GM18505 (cell line): ENCODE data around the gene KIRREL3.

Experiments
- ATAC-seq: cut with Tn5 transposase; IDR thresholded peaks from one replicate; pipeline ENCODE4 v1.9.1; 2021; ENCODE audit not compliant: unreplicated experiment
- POLR2A ChIP-seq: IDR thresholded peaks from 4 replicates; pipeline ENCODE4 v1.6.1; 2011; ENCODE audit warnings: borderline replicate concordance; ENCODE audit not compliant: insufficient read depth, insufficient read length; ENCODE audit errors: extremely low read depth

KIRREL3 gene

DNA sequence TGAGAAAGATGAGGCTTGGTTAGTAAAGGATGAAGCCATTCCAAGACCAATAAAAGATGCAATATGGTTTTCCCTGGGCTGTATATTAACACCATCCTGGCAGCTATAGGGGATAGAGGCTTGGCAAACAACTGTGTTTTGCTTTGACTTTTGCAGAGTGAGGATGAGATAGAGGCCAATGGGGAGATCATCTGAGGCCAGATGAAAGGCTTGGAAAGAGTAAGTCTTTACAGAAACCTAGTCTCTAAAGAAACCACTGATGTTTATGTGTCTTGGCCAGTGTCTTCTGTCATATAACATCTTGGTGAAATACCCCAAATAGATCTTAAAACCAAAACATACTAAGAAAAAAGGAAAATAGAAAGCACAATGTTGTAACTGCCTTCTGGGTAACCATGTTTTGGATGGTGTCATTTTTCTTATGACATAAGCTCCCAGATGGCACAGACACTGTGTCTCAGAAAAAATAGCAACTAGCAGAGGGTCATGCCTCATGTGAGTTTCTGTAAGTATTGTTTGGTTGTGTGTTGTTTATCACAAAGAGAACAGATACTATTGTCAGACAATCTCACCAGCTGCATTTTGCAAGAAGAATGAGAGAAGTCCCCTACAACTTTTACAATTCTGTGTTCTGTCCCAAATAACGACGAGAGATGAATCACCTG, 339.7 kb downstream of the KIRREL3 start:
- ATAC-seq: no peak
- TF ChIP-seq POLR2A: no peak

GRCh38 chr11:126660321-126660720, 340.2 kb downstream of the KIRREL3 start:
- no peak for ATAC-seq
- TF ChIP-seq POLR2A: no peak

DNA sequence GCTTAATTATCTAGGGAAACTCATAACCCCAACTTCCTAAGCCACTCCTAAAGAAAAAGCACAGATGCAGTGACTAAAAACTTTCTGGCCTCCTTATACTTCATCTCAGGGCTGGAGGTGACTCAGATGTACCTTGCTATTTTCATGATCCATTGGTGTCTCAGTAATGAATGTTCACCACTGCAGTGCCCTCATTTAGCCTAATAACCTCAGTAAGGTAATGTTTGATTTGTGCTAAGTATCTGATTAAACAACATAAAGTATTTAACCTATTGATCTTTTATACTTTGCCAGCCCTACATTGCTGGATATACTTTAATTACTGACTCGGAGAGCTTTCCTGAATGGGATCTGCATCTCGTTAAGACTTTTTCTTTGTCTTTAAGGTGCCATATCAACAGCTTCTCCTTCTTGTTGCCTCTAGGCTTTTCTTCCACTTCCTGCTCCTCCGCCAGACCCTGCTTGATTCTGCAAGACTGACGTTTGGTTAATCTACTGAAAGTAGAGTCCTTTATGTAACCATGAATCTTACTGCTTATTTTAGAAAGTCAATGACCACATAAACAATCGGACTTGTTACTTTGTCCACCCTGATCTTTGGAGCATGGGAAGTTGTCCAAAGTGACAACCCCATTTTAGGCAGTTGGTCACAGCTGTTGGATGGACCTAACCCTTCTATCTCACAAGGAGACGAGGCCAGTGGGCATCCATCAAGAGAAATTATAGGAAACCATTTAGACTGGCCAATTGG, 342.1 kb downstream of the KIRREL3 start:
- ATAC-seq: no peak
- no peak for TF ChIP-seq POLR2A

- TF ChIP-seq POLR2A: no peak
- no peak for ATAC-seq
Observed at GRCh38 chr11:126655807-126656128, 344.8 kb downstream of the KIRREL3 start.

DNA sequence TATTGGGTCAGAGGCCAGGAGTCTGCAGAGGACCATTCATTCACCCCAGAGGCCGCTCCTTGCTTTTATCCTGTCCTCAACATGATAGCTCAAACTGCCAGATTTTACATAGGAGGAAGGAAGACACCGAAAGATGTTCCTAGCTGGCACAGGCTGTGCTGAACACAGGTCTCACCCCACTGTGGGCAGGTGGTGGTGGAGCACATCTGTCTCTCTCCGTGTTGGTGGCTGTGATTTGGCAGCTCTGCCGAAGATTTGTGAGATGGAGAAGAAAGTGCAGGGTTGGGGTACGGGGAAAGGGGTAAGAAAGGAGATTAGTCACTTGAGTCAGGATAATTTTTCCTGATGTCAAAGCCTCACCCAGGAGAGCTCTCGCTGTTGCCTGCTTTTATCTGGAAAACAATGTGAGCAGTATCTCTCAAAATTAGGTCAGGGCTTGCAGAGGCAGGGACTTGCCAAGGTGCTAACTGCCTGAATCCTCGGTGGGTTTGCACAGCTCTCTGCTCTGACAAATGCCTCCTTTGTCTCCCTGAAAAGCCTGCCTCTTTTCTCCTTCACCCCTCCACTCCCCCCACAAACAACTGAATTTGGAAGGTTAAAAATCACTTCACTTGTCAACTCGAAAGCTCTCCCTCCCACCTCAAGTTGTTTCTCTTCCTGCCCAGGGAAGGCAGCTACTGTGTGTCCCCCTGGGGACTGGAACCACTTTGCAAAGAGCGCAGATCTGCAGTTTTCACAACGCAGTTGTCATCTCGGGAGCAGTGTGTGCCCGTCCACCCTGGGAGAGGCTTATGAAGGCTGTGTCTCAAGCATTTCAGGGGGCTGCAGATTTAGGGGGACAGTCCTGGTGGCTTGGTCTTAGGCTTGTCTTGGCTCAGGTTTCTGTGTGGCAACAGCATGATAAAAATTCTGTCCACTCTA, 345.4 kb downstream of the KIRREL3 start:
- ATAC-seq: no peak
- TF ChIP-seq POLR2A: no peak

GRCh38 chr11:126653040-126653439, 347.5 kb downstream of the KIRREL3 start:
- no peak for TF ChIP-seq POLR2A
- no peak for ATAC-seq

DNA sequence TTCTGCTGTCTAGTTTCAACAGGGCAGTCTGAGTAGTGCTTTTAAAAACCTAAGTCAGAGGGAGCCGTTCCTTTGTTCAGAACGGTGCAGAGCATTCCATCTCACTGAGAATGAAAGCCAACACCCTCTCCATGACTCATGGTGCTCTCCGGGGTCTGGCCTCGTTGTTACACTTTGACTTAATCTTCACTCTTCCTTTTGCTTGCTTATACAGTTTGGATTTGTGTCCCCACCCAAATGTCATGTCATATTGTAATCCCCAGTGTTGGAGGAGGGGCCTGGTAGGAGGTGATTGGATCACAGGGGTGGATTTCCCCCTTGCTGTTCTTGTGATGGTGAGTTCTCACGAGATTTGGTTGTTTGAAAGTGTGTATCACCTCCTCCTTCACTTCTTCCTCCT, 352.8 kb downstream of the KIRREL3 start:
- no peak for ATAC-seq
- TF ChIP-seq POLR2A: no peak

GRCh38 chr11:126646701-126647557, 353.6 kb downstream of the KIRREL3 start:
- ATAC-seq: no peak
- no peak for TF ChIP-seq POLR2A

DNA sequence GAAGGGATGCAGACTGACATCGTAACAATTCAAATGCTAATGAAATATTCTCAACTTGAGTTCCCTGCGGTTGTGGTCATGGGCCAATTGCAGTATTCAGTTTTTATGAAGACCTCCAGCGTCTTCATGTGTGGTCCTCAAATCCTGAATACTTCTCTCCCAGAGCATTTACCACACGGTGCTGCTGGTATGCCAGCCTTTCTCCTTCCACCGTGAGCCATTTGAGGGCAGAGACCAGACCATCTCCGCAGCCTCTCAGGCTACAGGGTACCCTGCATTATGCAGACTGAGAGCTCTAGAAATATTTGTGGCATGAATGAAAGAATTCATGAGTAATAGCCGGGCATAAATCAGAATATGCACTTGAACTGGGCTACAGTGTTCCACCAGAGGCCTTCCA, 355.4 kb downstream of the KIRREL3 start:
- no peak for TF ChIP-seq POLR2A
- no peak for ATAC-seq

GRCh38 chr11:126640186-126640585, 360.4 kb downstream of the KIRREL3 start:
- no peak for TF ChIP-seq POLR2A
- ATAC-seq: no peak

DNA sequence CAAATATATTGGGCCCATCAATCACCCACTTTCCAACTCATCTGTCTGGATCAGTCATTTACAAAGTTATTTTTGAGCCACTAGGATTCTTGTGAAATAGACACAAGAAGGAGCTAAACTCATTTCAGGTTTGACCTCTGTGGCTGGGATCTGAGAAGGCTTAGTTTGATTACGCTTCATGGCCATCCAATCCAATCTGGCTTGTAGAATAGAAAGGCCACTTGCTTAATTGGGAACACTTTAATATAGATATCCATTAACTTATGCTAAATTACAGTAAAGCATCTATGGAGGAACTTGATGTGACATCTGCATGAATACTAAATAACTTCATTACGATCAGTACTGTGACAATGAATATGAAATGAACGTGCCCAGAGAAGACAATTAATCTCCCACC, 360.9 kb downstream of the KIRREL3 start:
- no peak for ATAC-seq
- no peak for TF ChIP-seq POLR2A

DNA sequence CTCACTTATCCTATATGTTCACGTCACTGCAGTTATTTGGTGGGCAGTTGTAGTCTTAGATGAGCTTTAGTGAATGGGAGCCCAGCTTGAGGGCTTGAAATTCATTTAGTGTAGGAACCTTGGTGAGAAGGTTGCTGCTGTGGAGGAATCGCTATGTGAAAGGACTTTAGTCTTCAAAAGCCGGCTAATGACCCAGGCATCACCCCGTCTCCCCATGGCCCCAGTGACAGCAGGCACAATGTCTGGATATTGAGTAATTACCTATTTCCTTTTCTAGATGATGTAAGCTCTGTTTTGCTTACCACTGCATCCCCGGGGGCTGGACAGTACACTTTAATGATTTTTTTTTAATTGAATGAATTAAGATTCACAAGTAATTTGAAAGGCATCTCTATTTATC, 361.9 kb downstream of the KIRREL3 start:
- TF ChIP-seq POLR2A: no peak
- no peak for ATAC-seq

GRCh38 chr11:126637795-126638175, 362.8 kb downstream of the KIRREL3 start:
- TF ChIP-seq POLR2A: no peak
- no peak for ATAC-seq
